Stimulated activated CD8-positive, alpha-beta memory T cell treated with anti-CD3 and anti-CD28 coated beads, Interleukin-15, amount 100 ng/mL, for 48 hours (primary cell): ENCODE data around the gene EGF.

Experiments used
- DNase-seq, 2 donors: peaks; one replicate each; pipeline ENCODE4 v3.0.0-alpha.2; 2020; ENCODE audit warnings: low read depth in 2 of 2

EGF gene

DNA sequence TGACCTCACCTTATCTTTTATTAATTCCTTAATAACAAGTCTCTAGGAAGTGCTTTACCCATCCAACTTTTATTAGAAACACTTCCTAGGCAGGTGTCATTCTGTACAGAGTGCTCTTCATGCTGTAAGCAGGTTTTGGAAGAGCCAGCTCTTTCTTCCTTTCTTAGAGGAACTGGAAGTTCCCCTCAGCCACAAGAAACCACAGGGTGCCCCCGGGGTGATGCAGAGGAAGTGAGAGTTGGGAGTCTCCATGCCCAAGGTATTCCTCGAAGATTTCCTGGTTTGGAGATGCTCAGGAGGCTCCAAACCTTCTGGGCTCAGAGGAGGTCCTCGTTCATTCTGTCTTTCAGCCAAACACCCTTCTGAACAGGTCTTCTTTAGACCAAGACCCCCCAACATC lies 83.8 kb downstream of the EGF start:
- no peak for DNase-seq

DNA sequence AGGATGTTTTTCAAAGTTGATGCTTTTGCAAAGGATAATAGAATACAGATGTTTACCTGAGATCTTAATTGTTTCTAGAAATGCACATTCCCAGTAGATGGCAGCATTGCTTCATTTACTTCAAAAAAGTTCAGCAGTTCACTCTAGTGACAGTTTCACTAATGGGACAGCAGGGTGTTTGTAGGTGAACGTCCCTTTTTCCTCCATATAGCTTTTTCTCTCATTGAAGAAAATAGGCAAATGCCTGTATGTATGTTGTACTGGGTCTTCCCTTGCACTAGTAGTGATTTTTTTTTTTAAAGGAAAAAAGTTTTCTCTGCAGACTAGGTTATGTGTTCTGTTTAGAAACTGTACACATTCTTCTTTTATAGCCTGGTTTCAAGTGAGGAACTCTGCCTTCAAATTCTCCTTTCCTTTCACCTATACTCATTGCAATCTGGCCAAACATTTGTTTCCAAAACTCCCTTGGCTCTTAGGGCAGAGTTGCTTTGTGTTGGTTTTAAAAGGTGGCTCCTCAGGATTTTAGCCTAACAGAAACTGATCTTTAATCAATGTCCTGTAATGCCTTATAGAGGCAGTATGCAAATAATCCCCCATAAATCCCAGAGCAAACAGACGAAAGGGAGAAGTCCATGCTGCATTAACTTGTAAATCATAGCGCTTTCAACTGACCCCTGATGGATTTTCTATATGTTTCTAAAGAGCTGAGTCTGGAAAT lies 86.3 kb downstream of the EGF start:
- DNase-seq = no peak

DNA sequence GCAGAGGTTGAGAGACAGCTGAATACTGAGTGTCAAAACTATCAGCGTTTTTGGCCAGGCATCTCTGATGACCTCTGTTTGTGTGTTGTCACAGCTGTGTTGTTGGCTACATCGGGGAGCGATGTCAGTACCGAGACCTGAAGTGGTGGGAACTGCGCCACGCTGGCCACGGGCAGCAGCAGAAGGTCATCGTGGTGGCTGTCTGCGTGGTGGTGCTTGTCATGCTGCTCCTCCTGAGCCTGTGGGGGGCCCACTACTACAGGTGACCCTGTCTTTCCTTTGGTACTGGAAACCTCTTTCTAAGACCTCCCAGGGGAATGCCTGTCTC lies 86.9 kb downstream of the EGF start:
- no peak for DNase-seq

DNA sequence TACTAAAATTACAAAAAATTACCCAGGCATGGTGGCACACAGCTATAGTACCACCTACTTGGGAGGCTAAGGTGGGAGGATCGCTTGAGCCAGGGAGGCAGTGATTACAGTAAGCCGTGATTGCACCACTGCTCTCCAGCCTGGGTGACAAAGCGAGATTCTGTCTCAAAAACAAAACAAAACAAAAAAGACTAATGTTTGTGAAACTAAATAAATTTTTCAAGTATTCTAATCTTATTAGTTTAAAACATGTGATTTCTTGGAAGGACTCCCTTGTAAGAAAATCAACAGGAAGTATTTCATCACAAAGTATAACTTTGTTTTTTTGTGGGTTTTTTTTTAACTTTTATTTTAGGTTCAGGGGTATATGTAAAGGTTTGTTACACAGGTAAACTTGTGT lies 89.6 kb downstream of the EGF start:
- no peak for DNase-seq

DNA sequence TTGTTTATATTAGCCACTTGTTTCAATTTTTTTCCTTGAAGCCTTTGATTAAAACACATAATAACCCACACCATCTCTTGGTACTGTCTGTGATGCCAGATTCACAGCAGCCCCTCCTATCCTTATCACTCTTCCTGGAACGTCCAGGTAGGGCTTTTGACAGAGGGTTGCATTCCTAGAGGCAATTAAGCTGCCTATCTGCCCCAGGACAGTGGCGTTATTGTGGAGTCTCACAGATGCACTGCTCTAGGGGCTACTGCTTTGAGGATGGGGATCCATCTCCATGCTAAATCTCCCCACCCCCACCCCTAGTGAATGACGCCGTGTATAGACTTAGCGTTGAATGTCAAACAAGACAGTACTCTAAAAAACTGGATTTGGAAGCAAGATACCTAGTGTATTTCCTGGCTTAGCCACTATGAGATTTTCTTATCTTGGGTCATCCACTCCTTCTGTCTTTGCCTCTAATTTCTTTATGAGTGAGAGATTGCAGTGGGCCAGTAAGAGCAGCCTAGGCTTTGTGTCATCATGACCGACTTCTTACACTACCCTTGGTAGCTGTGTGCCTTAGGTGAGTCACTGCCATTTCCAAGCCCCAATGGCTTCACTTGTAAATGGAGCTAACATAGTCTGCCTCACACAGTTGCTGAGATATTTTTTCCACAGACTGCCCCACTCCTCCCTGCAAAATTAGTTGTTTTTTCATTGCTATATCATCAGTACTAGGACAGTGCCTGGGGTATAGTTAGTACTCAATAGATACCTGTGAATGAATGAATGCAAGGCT lies 90.9 kb downstream of the EGF start:
- peak in 1 of 2 donors; percentile 6 for DNase-seq

DNA sequence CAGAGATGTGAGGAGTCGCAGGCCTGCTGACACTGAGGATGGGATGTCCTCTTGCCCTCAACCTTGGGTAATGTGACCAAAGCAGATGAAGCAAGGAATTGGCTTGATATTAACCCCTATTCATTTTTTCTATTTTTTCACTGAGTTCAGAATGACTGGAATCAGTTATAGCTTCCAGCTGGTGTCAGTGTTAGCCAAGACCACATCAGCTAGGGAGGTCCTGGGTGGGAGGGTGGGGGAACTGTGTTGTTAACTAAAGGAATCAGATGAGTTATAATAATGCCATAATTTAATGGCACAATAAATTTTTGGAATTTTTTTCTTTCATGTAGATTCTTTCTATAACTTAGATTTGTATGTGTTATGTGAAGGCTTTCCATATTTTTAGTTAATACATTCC lies 91.9 kb downstream of the EGF start:
- no peak for DNase-seq

DNA sequence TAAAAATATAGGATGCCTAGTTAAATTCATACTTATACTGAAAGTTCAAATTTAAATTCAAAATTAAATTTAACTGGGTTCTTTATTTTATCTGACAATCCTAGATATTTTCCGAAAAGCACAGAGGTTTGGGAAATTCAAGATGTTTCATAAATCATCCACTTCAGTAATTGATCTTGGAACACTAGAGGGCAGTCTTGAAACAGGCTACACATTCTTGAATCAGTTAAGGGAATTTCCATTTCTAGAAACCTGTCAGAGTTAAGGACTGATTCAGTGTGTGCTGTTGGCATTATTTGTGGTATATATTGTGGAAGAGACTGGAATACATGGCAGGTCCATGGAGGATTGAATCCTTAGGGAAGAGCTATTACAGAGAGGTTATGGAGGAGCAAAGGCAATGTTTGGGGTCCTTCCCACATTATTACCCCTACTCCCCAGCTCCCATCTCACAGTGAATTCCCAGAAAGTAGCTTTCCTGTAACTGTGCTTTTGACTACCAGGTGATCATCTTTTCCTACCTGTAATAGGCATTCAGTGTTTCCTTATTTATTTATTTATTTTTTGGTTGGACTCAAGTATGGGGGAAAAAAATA lies 92.9 kb downstream of the EGF start:
- no peak for DNase-seq

DNA sequence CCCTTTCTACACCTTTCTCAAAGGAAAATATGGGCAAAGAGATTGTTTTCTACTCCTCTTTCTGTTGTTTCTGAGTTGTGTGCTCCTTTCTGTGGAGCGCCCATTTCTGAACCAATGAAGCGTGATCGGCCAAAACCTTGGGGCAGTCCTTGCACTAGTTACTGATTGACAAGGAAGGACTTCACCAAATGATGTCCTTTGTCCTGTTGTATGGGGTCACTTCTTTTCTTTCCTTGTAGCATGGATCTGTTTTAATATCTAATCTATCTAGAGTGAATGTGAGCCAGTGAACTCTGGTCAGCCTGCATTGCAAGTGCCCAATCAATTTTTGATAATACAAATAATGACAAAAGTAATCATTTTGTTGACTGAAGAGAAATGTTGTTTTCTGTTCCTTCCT lies 94.5 kb downstream of the EGF start:
- DNase-seq = no peak

DNA sequence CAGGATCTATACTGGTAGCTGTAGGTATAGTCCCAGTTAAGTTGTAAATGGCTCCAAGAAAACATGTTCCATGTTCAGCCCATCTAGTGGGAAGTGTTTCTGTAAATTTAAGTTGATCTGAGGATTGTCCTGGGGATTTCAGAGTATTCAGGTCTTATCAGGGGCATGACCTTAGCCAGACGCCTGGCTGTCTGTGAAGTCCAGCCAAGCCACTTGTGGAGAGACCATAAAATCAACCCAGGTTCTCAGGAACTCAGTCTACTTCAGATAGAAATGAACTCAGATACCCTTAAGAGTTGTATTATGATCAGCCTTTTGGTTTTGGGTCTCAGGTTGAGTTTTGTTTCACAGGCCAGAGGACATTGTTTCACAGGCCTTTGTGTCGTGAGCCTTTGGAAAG lies 95.9 kb downstream of the EGF start:
- no peak for DNase-seq

DNA sequence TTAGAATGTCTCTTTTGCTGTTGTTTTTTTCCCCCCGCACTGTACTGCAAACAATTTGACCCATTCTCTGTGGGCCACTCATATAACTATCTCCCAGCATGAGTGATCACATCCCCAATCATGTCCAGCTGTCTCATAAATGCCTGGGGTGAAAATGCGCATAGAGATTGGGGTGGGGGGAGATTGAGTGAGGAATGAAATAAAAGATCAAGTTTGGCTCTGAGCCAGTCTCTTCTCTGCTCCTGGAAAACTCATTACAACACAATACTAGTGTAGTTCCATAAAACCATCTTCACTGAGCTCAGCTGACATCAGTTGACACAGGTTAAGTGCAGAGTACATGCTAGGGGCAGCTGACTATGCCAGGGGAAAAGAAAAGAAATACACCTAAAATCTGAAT lies 96.9 kb downstream of the EGF start:
- DNase-seq = no peak

DNA sequence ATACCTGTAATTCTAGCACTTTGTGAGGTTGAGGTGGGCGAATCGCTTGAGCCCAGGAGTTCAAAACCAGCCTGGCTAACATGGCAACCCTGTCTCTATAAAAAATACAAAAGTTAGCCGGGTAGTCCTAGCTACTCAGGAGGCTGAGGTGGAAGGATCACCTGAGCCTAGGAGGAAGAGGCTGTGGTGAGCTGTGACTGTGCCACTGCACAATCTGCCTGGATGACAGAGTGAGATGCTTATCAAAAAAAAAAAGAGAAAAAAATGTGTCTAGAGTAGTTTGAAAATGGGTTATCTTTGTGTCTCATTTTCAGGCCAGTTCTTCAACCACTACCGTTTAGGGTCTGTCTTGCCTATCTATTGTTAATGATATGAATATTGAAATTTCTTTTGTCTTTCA lies 98.1 kb downstream of the EGF start:
- DNase-seq = no peak

DNA sequence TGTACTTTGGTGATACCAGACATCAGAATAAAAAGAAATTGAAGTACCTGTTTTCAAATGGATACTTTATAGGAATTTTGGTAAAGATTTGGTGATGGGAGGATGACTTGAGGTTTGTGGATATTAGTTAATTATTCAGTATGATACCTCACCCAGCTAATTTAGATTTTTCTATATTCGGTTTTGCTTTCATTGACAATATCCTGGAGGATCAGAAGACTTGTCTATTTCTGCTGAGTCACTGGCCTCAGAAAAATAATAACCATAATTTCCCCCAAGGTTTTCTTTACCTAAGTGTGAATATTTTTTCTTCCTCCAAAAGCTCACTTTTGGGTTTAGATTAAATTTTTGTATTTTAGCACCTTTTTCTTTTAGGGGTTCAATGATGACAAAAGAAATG lies 100.2 kb downstream of the EGF start:
- DNase-seq = no peak

DNA sequence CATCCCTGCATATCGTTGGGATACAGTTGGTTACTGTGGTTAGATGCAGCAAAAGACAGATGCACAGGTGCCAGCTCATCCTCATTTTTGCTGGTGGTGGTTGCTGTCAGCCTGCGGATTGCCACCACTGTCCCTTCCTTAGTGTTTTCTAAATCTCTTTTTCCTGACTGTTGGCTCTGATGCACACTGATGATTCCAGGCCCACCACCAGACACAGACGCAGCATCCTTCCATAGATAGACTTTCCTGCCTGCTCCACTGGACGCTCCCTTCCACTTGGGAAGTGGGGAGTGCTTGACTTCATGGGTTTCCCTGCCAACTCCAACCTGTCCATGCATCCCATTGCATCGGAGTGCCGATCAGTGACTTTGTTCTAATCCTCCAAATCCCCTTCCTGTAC lies 101.5 kb downstream of the EGF start:
- no peak for DNase-seq

DNA sequence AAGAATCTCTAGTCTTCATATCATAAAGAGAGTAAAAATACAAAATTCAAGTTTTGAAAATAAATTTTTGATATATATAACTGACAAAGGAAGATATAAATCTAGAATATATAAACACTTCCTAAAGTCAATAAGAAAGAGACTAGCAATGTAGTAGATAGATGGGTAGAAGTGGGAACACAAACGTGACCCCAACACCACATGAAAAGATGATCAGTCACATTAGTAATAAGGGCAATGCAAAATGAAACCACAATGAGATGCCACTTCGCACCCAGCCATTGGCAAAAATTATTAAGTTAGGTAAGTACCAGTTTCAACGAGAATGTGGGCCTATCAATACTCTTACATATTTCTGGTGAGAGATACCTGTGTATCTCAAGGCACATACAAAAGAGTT lies 106.5 kb downstream of the EGF start:
- DNase-seq = no peak

DNA sequence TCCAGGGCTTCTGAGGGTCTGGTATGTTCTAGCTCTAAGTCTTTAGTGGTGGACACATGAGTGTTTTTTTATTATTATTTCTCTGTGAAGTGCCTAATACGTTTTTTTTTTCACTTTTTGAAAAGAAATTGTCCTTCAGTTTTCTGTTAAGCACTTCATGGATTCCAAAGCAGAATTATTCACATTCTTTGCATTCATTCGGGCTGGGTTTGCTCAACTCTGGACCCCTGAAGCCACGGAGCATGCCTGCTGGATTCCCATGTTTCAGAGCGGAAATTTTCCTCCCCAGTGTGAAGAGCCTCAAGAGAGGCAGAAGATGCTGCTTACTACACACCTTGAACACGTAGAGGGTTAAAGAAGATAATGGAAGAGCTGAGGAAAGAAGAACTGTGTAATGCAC lies 107.5 kb downstream of the EGF start:
- no peak for DNase-seq

DNA sequence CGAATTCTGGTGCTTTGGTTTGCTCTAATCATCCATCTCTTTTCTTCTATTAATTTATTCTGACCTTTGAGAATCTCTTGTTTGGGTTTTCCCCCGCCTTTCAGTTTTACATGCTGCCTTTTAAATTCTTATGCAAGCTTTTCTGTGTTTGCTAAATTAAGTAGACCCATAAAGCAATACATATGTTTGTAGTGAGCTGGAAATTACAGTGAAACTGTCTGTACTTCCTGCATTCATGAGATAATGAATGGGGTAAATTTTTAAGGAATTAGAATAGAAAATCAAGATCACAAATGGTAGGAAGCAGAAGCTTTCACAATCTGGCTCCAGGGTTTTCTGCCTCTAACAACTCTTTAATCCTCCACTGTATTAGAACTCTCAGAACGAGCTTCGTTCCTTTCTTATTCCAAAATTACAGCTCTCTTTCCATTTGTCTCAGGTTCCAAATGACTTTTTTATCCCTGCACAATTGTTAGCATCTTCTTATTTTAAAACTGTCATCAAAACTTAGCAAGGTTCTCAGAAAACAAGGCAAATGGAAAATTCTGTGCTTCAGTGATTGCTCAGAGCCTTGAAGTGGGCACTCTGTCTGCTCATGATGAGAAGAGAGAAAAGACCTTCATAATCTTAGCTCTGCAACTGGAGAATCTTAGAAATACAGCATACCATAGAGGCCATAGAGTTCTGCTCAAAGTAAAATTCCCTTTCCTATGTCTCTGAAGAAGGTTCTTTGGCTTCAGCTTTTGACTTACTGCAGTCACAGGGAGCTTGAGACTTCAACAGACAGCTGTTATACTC lies 108.2 kb downstream of the EGF start:
- DNase-seq = no peak

DNA sequence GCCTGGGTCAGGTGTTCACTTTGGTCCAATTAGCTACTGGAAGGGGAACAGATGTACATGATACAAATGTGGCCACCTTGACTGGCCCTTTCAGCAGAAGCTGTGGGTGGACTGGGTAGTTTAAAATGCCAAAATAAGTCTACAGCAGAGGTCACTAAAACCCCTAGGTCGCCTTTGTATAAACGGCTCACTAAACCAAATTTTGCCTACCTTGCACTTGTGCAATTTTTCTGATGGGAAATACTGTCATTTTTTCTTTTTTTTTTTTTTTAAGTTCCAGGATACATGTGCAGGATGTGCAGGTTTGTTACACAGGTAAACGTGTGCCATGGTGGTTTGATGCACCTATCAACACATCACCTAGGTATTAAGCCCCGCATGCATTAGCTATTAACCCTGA lies 109.8 kb downstream of the EGF start:
- DNase-seq = no peak

DNA sequence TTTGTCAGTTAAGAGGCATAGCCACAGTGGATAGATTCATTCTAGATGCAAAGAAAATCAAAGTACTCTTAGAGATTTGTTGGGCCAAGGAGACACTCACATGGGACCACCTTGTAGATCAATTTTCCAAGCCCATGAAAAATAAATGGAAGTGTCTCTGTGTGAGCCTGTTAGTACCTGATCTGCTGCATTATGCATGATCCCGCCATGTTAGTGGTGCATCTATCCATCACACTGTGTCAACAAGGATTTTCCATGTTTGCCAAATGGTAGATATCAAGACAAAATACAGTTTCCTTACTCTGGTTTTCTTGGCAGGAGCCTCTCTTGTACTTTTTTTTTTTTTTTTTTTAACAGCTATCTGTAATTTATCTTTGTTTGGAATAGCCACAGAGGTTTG lies 112.4 kb downstream of the EGF start:
- no peak for DNase-seq

DNA sequence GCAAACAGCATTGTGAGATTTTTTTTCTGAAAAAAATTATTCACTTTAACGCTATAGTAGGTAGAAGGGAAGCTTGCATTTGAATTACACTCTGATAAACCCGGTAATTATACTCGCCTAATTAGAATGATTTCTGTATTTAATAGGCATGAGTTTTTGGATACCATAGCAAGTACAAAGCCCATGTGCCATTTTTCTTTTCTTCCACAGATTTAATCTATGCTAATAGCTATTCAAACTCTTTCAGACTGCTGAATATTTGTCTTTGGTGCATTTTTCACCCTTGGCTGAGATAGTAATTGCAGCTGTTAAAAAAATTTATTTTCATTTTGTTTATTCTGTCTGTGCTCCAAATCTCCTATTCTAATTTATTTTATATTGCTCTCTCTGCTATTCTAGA lies 113.0 kb downstream of the EGF start:
- DNase-seq = no peak

DNA sequence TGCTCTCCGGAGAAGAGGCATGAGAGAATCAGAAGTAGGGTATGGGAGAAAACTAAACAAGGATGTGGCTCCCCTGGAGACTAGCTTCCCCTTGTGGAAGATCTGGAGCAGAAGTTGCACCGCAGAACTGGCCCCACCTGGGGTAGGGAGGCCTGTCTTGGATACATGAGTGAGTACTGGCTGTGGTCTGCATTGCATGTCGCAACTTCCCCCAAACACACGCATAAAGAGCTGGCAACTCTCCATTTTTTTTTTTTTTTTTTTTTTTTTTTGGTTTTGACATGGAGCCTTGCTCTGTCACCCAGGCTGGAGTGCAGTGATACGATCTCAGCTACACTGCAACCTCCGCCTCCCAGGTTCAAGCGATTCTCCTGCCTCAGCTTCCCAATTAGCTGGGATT lies 119.9 kb downstream of the EGF start:
- no peak for DNase-seq

DNA sequence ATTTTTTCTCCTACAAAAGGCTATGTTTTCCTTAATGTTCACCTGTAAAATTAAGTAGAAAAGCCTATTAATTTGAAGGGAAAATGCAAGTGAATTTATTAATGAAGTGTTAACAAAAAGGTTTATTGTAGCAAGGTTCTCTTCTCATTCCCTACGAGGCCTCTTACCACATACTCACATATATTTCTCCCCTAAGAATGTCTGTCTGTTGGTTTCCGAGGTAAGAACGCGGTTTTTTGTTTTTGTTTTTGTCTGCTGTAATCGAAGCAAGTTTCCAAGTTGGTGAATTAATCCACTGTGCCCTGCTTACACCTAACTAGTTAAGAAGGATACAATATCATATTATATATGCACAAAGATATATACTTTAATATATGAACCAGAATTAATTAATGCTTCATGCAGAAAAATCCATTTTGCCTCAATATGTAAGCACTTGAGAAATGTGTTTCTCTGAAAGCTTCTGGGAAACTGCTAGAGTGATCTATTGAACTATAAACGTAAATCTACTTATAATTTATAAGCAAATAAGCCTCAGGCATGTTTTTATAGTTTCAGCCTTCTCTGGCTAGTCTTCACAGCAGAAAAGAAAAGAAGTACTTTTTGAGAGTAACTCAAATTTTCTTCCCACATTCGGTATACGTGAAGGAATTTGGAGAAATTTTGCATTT lies 120.8 kb downstream of the EGF start:
- no peak for DNase-seq

DNA sequence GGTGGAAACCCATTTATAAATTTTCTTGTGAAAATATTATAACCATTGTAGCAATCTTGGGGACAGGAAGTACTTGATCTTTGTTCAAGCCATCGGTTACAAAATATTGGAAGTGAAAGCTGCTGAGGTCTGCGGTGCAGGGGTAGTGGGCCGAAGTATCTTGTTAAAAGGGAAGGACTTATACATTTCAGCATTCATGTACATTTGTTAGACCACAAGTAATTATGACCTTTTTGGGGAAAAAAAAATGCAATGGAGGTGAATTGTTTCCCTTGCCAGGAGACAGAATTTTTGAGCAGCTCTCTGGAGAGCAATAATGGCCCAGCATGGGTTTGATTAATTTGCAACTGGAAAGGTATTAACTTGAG lies 121.3 kb downstream of the EGF start:
- no peak for DNase-seq
